Stimulated activated CD8-positive, alpha-beta memory T cell treated with anti-CD3 and anti-CD28 coated beads, Interleukin-2, amount 100 ng/mL, for 1 hour (primary cell): ENCODE results near the gene UVRAG.

Experiments used
- DNase-seq, 2 donors: peaks; one replicate each; pipeline ENCODE4 v3.0.0-alpha.2; 2020; ENCODE audit warnings: low read depth in 2 of 2

UVRAG gene

GRCh38 chr11:75783416-75784084, 31.5 kb upstream of the UVRAG start:
- no peak for DNase-seq

GRCh38 chr11:75784085-75784478, 30.9 kb upstream of the UVRAG start:
- no peak for DNase-seq

GRCh38 chr11:75784506-75784905, 30.5 kb upstream of the UVRAG start:
- no peak for DNase-seq

- DNase-seq: no peak
These were observed 29.8 kb upstream of the UVRAG start for GRCh38 chr11:75785187-75785586.

GRCh38 chr11:75786101-75786736, 28.8 kb upstream of the UVRAG start:
- DNase-seq: no peak

- no peak for DNase-seq
These were observed 25.5 kb upstream of the UVRAG start for GRCh38 chr11:75789521-75789920.

GRCh38 chr11:75790986-75791385, 24.0 kb upstream of the UVRAG start:
- no peak for DNase-seq

- no peak for DNase-seq
These were observed 22.8 kb upstream of the UVRAG start for GRCh38 chr11:75792127-75792731.

GRCh38 chr11:75792997-75793800, 21.8 kb upstream of the UVRAG start:
- no peak for DNase-seq

- no peak for DNase-seq
These were observed 21.0 kb upstream of the UVRAG start for GRCh38 chr11:75793966-75794365.

GRCh38 chr11:75795276-75796090, 19.5 kb upstream of the UVRAG start:
- DNase-seq: no peak

GRCh38 chr11:75796091-75796435, 18.9 kb upstream of the UVRAG start:
- DNase-seq: no peak

- no peak for DNase-seq
These were observed 17.9 kb upstream of the UVRAG start for GRCh38 chr11:75797116-75797515.

GRCh38 chr11:75797792-75798191, 17.2 kb upstream of the UVRAG start:
- DNase-seq: no peak

- no peak for DNase-seq
These were observed 14.8 kb upstream of the UVRAG start for GRCh38 chr11:75800136-75800675.

GRCh38 chr11:75800728-75801361, 14.2 kb upstream of the UVRAG start:
- no peak for DNase-seq

- no peak for DNase-seq
These were observed 13.5 kb upstream of the UVRAG start for GRCh38 chr11:75801362-75802020.

GRCh38 chr11:75802021-75802912, 12.7 kb upstream of the UVRAG start:
- DNase-seq: no peak
